Kasumi-1 (cell line): ENCODE results near the gene FTL.

ENCODE experiments used
- DNase-seq, 2 experiments: peaks; one replicate each; lab custom pipeline; 2025; lab: John Stamatoyannopoulos, UW

The FTL gene

DNA sequence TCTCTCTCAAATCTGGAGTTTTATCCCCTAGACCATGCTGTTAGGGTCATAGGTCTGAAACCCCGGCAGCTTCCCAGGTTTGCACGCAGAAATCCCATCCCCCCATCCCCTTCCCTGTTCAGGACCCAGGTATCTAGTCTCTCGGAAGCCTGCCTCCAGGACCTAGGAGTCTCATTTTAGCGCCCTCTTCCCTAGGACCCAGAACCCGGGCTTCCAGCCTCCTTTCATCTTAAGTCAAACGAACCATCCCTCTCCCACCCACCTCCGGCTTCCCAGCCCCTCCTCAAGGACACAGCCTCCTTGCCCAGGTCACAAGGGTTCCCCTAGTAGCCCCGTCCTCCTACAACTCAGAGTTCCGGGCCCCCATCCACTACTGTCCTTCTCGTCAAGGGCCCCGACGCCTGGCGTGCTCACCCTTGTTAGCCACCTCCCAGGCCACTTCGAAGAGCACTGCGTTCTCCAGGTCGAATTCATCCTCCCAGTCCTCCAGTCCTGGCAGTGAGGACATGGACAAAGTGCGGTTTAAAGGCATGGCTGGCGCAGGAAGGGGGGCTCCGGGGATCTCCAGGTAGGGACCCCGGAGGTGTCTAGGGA lies 27.6 kb downstream of the FTL start:
- no peak for DNase-seq

DNA sequence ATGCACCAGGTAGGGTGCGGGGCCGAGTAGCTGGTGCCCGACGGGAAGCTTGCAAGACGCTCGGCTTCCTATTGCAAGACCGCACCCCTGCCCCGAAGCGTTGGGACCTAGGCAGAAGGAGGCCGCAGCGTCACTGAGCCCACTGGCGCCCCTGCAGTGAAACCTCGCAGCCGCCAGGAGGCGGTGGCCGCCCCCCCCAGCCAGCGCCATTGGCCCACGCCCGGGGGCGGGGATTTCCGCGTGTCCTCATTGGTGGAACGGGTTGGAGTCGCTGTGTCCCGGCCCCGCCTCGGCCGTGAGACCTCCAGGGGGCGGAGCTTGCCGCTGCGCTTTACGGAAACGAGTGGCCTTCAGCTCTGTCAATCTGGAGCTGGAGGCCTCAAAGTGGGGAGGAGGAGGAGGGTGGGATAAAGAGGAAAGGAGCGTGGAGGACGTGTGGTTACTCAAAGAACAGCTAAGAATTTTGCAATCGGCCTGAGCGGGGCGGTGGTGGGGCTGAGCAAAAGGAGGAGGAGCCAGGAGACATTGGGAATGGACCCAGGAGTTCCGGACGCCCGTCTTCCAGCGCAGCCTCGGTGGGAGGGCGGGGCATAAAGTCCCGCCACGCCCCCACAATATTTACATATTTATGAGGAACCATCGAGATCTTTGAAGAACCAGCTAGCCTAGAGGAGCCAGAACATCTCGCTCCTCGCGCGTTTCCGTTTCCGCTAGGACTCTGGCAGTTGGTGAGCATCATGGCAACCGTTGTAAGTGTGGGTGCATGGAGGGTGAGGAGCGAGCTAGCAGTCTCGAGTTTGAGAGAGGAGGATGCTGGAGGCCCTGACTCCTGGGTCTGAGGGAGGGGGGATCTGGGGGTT lies 28.3 kb downstream of the FTL start, which contains the start of the genes GYS1 and RUVBL2:
GYS1 (minus strand) TSS at position 135 of the 860 bp plus-strand sequence. CDS start 197 bp downstream, outside the sequence.
RUVBL2 (plus strand) TSS at position 713 of the 860 bp plus-strand sequence; CDS start at position 738, 25 bp downstream.
- peak; percentile 99 for DNase-seq

DNA sequence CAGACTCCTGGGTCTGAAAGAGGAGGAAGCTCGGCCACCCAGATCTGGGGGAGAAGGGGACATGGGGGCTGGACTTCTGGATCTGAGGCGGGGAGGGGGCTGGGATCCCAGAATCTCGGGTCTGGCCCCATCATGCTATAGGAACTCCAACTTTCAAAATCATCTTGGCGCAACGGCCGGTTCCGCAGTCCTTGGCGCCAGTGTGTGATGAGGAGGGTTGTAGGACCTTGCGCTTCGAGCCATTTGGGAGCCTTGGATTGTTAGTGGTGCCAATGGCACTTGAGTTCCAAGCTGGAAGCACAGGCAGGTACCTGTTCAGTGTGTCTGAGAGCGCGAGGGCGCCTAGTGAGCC lies 28.9 kb downstream of the FTL start:
- DNase-seq, result peak; percentile 27 to 56

DNA sequence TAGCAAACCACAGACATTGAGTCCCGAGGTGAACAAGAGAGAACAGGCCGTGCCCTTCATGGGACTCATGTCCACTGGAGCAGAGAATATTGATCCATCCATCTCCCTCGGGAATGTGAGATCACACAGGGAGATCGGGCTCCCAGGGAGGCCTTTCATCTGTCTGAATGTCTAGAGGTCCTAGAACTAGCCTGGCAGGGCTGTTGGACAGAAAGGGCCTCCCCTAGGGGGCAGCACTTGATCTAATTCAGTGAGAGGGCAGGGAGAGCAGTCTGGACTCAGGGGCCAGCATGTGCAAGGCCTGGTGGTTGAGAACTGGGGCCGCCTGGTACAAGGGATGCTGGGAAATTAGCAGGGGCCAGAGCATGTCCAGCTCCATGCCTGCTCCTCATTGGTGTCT lies 32.9 kb downstream of the FTL start:
- peak; percentile 55 to 58 for DNase-seq

DNA sequence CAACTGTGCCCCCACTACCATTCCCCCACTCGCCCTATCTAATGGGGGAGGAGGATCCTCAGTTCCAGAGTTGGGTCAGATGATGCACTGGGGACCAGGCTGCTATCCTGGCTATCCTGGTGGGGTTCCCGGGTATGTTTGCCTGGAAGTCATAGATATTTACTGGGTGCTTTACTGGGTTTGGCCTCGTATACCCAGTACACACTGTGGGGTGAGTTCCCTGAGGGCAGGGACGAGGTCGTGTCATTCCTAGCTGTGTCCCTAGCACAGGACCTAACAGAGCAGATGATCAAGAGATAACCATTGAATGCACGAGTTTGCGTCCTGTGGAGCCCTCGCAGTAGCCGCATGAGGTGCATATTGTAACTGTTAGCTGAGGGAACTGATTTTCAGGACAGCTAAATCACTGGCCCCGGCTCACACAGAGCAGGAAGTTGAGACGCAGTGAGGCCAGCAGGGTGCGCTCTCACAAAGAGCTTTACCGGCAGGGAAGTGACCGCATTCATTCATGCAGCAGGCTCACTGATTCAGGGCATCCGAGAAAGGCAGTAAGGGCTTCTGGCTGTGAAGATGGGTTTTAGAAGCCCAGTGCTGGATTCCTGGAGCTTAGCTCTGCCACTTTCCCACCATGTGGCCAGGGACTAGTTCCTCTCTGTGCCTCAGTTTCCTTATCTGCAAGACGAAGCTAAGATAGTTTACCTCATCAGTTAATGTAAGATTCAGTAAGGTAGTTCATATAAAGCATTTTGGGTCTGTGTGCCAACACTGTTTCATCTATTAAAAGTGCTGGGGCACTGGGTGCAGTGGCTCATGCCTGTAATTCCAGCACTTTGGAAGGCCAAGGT lies 34.6 kb downstream of the FTL start:
- peak; percentile 59 to 61 for DNase-seq

DNA sequence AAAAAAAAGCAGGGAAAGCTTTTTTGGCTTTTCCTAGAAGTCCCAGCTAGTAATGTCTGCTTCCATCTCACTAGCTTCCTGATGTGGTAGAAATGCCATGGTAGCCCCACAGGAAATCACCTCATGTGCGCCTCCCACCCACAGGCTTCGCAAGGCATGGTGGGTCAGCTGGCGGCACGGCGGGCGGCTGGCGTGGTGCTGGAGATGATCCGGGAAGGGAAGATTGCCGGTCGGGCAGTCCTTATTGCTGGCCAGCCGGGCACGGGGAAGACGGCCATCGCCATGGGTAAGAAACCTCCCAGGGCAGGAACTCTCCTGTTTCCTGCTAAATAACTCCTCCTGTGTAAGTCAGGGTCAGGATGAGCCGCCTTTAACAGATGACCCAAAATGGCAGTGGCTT lies 39.0 kb downstream of the FTL start:
- DNase-seq, result no peak

DNA sequence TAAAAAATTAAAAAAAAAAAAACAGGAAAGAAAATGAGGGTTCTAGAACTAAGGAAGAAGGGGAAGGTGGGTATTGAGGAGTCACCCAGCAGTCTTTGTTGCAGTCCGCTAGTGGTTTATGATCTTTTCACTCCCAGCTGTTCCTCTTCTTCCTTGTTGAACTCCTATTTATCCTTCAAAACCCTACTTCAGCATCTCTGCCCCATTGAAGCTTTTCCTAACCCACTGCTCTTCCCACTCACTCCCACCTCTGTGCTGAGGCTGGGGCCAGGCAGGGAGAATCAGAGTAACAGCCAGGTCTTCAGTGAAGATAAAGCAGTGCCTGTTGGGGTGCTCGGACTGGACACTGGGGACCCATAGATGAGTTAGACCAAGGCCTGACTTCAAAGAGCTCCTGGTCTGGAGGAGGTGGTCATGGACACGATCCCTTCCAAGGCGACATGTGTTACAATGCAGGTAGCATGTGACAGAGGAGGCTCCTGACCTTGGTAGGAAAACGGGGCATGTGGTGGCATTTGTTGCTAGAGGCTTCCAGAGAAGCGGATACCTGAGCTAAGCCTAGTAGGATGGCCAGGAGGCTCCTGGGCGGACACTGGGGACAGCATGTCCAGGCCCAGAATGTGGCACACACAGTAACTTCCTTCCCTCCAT lies 40.0 kb downstream of the FTL start:
- no peak for DNase-seq

DNA sequence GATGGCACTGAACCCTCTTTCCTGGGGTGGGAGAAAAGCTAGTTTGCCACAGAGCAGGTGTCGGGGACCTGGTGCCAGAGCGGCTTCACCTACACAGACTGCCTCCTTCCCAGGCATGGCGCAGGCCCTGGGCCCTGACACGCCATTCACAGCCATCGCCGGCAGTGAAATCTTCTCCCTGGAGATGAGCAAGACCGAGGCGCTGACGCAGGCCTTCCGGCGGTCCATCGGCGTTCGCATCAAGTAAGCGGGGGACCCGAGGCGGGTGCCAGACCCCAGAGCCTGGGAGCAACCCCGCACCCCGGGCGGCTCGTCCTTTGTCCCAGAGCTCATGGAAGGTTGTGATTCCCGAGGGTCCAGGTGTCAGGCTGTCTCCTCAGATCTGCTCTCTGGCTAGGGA lies 41.8 kb downstream of the FTL start:
- DNase-seq, result no peak

DNA sequence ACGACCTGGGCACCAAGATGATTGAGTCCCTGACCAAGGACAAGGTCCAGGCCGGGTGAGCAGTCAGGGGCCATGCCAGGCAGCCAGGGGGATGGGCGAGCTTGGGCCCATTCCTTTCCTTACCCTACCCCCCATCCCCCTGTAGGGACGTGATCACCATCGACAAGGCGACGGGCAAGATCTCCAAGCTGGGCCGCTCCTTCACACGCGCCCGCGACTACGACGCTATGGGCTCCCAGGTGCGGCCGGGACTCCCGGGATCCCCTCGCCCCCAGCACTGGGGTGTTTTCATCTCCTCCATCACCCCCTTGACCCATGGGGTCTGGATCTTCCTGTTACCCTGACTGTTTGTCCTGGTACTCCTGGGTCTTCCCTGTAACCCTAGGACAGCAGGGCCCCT lies 44.7 kb downstream of the FTL start:
- DNase-seq, result no peak

DNA sequence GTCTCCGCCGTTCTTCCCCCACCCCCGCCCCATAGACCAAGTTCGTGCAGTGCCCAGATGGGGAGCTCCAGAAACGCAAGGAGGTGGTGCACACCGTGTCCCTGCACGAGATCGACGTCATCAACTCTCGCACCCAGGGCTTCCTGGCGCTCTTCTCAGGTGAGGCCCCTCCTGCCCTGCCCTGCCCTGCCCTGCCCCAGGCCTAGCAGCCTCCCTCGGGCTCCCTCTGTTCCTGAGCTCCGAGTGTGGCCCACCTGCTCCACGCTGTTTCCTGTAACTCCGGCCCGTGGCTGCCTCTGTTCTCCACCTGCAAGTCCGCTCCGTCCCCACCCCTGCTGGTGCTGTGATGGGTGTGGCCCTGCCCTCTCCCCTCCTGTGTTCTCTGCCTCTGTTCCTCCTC lies 45.3 kb downstream of the FTL start:
- DNase-seq, result no peak

DNA sequence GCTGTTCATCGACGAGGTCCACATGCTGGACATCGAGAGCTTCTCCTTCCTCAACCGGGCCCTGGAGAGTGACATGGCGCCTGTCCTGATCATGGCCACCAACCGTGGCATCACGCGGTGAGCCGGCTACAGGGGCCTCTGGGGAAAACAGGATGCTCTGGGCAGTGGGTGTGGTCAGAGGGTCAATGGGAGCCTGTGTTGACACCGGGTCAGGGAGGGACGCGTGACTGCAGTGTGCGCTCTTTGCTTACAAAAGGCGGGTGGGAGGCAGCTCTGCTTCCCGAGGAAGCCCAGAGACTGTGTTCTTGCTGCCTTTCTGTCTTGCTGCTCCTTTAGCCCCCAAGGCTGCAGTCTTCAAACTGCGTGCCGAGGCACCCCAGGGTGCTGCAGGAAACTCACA lies 46.1 kb downstream of the FTL start:
- no peak for DNase-seq

DNA sequence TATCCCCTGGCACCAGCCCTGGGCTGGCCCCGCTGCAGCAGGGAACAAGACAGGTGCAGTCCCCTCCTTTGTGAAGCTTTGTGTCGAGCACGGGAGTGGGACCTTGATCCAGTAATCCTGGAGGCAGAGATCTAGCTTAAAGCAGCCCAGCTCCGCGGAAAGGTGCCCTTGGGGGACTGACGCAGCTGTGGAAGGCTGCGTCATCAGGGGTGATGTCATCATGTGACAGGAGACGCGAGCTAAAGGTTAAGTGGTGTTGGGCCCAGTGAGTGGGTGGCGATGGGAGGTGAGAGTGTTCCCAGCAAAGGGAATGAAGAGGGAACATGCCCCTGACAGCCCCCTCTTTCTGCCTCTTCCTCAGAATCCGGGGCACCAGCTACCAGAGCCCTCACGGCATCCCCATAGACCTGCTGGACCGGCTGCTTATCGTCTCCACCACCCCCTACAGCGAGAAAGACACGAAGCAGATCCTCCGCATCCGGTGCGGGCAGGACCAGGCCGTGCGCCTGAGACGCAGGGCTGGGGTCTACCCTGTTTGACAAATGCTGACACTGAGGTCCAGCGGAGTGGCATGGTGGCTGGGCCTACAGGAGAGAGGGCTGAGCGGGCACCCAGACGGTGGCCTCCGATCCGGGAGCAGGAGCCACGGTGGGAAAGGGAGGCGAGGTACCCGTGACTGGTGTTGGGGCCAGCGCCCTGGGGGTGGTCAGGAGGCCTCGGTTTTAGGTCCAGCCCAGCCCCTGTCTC lies 49.2 kb downstream of the FTL start:
- DNase-seq, result no peak

DNA sequence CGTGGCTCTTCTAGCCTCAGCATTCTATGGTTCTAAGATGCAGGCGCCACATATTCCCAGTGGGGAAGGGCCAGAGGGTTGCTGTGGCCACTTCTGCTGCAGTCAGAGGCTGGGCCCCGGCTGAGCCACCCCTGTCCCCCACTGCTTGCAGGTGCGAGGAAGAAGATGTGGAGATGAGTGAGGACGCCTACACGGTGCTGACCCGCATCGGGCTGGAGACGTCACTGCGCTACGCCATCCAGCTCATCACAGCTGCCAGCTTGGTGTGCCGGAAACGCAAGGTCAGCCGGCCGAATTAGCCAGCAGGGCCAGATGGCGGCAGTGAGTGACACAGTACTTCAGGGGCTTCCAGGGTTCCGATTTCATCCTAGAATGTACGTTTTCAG lies 49.8 kb downstream of the FTL start:
- no peak for DNase-seq

DNA sequence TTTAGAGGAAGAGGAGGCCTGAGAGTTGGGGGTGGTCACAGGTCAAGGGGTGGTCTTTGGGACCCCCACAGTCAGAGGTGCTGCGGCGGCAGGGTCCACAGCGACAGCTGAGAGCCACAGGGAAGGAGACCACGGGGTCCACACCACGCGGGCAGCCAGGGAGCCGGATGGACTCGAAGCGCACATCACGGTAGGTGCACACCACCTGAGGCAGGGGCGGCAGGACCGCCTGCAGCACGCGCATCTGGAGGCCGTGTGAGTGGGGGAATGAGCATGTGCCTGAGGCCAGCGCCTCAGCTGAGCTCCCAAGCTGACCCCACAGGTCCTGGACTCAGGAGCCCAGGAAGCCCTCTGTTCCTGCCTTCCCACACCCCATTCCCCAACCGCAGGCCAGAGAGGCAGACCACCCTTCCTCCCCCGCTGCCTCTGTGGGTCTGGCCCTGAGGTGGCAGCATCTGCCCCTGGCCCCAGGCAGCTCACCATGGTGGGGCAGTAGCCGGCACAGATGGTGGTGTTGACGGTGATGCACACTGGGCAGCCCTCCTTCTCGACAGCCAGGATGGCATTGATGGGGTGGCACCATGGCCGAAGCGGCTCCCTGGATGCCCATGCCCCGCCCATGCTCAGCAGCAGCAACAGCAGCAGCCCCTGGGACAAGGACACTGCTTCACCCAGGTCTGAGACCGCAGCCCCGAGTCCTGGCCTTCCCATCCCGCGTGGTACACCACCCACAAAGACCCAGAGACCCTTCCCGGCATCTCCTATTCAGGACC lies 51.1 kb downstream of the FTL start:
- no peak for DNase-seq
